SK-N-SH treated with all-trans-retinoic acid at 6 μM for 48 hours (cell line): ENCODE results near the gene ADCY1.

Experiments
- ATAC-seq: fragments of 200-7000 bp; cut with Tn5 transposase; 3 replicates; pipeline ENCODE4 v1.9.1; 2020; ENCODE audit warnings: mild to moderate bottlenecking, moderate library complexity
- ARNTL ChIP-seq: fragments of 450-650 bp; formaldehyde crosslinking; IDR thresholded peaks from 2 replicates; pipeline ENCODE4 v1.5.0; 2020; ENCODE audit warnings: low read depth, mild to moderate bottlenecking, moderate library complexity, borderline replicate concordance
- CSDC2 ChIP-seq: fragments of 250-450 bp; sonication (Bioruptor Pico); IDR thresholded peaks from 2 replicates; pipeline ENCODE4 v1.5.0; 2020; ENCODE audit warnings: mild to moderate bottlenecking, moderate library complexity
- ESRRG ChIP-seq: fragments of 250-450 bp; sonication (Bioruptor Pico); IDR thresholded peaks from 2 replicates; pipeline ENCODE4 v1.6.1; 2021; ENCODE audit warnings: mild to moderate bottlenecking
- GLIS3 ChIP-seq: fragments of 250-450 bp; sonication (Bioruptor Pico); IDR thresholded peaks from 2 replicates; pipeline ENCODE4 v1.5.0; 2020; ENCODE audit warnings: mild to moderate bottlenecking, moderate library complexity
- ISL1 ChIP-seq: fragments of 250-450 bp; sonication (Bioruptor Pico); IDR thresholded peaks from 2 replicates; pipeline ENCODE4 v2.1.2; 2022; ENCODE audit warnings: mild to moderate bottlenecking, moderate library complexity
- OSR1 ChIP-seq: fragments of 250-450 bp; sonication (Bioruptor Pico); IDR thresholded peaks from 2 replicates; pipeline ENCODE4 v1.8.0; 2022; ENCODE audit warnings: moderate library complexity, mild to moderate bottlenecking, inconsistent platforms
- POU6F1 ChIP-seq: fragments of 250-450 bp; sonication (Bioruptor Pico); IDR thresholded peaks from 2 replicates; pipeline ENCODE4 v1.8.0; 2021; ENCODE audit warnings: low read depth, mild to moderate bottlenecking, moderate library complexity, borderline replicate concordance
- PPARA ChIP-seq: fragments of 250-450 bp; sonication (Bioruptor Pico); IDR thresholded peaks from 2 replicates; pipeline ENCODE4 v1.5.0; 2020; ENCODE audit warnings: mild to moderate bottlenecking, borderline replicate concordance
- RARB ChIP-seq: fragments of 250-450 bp; sonication (Bioruptor Pico); IDR thresholded peaks from 2 replicates; pipeline ENCODE4 v1.8.0; 2021; ENCODE audit warnings: mild to moderate bottlenecking, moderate library complexity
- SNAI2 ChIP-seq: fragments of 250-450 bp; sonication (Bioruptor Pico); IDR thresholded peaks from 2 replicates; pipeline ENCODE4 v1.5.0; 2020; ENCODE audit warnings: mild to moderate bottlenecking, moderate library complexity
- TCF4 ChIP-seq: fragments of 250-450 bp; sonication (Bioruptor Pico); IDR thresholded peaks from 2 replicates; pipeline ENCODE4 v1.8.0; 2021; ENCODE audit warnings: mild to moderate bottlenecking, moderate library complexity, borderline replicate concordance
- TSHZ2 ChIP-seq: fragments of 250-450 bp; sonication (Bioruptor Pico); IDR thresholded peaks from 2 replicates; pipeline ENCODE4 v1.5.0; 2020; ENCODE audit warnings: mild to moderate bottlenecking, moderate library complexity
- ZFP3 ChIP-seq: fragments of 250-450 bp; sonication (Bioruptor Pico); IDR thresholded peaks from 2 replicates; pipeline ENCODE4 v1.5.0; 2020; ENCODE audit warnings: mild to moderate bottlenecking, moderate library complexity
- ZFP30 ChIP-seq: fragments of 450-650 bp; formaldehyde crosslinking; IDR thresholded peaks from 2 replicates; pipeline ENCODE4 v1.5.0; 2022; ENCODE audit warnings: mild to moderate bottlenecking, moderate library complexity
- ZNF565 ChIP-seq: fragments of 450-650 bp; formaldehyde crosslinking; conservative IDR thresholded peaks from 2 replicates; pipeline ENCODE4 v1.5.0; 2020; ENCODE audit warnings: low read depth, mild to moderate bottlenecking, moderate library complexity
- ZNF70 ChIP-seq: fragments of 450-650 bp; formaldehyde crosslinking; IDR thresholded peaks from 2 replicates; pipeline ENCODE4 v1.5.0; 2020; ENCODE audit warnings: mild to moderate bottlenecking, moderate library complexity
- ZNF8 ChIP-seq: fragments of 450-650 bp; formaldehyde crosslinking; IDR thresholded peaks from 2 replicates; pipeline ENCODE4 v1.5.0; 2020; ENCODE audit warnings: mild to moderate bottlenecking, moderate library complexity
- TF ChIP-seq, protein P1 (sequence below): fragments of 250-450 bp; sonication (Bioruptor Pico); IDR thresholded peaks from 2 replicates; pipeline ENCODE4 v1.5.1; 2020; ENCODE audit warnings: low read depth, mild to moderate bottlenecking, moderate library complexity
- TF ChIP-seq, protein P2 (sequence below): fragments of 250-450 bp; sonication (Bioruptor Pico); IDR thresholded peaks from 2 replicates; pipeline ENCODE4 v1.5.1; 2021; ENCODE audit warnings: mild to moderate bottlenecking, moderate library complexity
- TF ChIP-seq, protein P3 (sequence below): fragments of 250-450 bp; sonication (Bioruptor Pico); IDR thresholded peaks from 2 replicates; pipeline ENCODE4 v1.8.0; 2020; ENCODE audit warnings: mild to moderate bottlenecking, moderate library complexity, borderline replicate concordance

ADCY1 gene

DNA sequence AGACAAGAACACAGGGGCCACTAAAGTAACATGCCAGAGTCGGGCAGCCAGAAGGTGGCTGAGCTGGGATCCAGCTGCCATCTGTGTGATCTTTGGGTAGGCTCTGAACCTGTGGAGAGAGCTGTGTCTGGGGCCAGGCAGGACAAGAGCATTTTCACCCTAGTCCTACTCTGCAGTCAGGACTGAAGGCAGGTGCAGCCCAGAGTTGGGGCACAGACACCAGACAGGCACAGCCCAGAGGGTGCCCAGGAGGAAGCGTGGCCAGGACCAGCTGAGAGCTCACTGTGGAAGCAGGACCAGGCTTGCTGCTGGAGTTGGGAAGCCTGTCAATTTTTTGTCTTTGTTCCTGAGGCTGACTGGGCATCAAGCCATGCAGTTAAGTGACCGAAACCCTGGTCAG is 113.6 kb downstream of the ADCY1 start:
- ATAC-seq: no peak
- TF ChIP-seq, protein P1, sequence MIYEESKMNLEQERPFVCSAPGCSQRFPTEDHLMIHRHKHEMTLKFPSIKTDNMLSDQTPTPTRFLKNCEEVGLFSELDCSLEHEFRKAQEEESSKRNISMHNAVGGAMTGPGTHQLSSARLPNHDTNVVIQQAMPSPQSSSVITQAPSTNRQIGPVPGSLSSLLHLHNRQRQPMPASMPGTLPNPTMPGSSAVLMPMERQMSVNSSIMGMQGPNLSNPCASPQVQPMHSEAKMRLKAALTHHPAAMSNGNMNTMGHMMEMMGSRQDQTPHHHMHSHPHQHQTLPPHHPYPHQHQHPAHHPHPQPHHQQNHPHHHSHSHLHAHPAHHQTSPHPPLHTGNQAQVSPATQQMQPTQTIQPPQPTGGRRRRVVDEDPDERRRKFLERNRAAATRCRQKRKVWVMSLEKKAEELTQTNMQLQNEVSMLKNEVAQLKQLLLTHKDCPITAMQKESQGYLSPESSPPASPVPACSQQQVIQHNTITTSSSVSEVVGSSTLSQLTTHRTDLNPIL (CRISPR knock-in tag): no peak
- TF ChIP-seq TSHZ2 (CRISPR knock-in tag) (no peak), ZFP30 (CRISPR knock-in tag) (no peak), CSDC2 (CRISPR knock-in tag) (no peak), POU6F1 (no peak), GLIS3 (CRISPR knock-in tag) (no peak), ZNF8 (CRISPR knock-in tag) (no peak), RARB (CRISPR knock-in tag) (no peak), ISL1 (CRISPR knock-in tag) (no peak), OSR1 (CRISPR knock-in tag) (no peak), ESRRG (no peak), PPARA (CRISPR knock-in tag) (no peak)
- TF ChIP-seq, protein P2, sequence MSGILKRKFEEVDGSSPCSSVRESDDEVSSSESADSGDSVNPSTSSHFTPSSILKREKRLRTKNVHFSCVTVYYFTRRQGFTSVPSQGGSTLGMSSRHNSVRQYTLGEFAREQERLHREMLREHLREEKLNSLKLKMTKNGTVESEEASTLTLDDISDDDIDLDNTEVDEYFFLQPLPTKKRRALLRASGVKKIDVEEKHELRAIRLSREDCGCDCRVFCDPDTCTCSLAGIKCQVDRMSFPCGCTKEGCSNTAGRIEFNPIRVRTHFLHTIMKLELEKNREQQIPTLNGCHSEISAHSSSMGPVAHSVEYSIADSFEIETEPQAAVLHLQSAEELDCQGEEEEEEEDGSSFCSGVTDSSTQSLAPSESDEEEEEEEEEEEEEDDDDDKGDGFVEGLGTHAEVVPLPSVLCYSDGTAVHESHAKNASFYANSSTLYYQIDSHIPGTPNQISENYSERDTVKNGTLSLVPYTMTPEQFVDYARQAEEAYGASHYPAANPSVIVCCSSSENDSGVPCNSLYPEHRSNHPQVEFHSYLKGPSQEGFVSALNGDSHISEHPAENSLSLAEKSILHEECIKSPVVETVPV (CRISPR knock-in tag): no peak
- TF ChIP-seq, all 23 proteins: peak for 0

- ATAC-seq: no peak
- TF ChIP-seq ESRRG (no peak), RARB (CRISPR knock-in tag) (no peak)
Observed at GRCh38 chr7:45688382-45688781, 114.2 kb downstream of the ADCY1 start.

- no peak for TF ChIP-seq ZFP3 (CRISPR knock-in tag)
- no peak for TF ChIP-seq ZNF8 (CRISPR knock-in tag)
- TF ChIP-seq SNAI2 (CRISPR knock-in tag): no peak
- TF ChIP-seq, protein P3, sequence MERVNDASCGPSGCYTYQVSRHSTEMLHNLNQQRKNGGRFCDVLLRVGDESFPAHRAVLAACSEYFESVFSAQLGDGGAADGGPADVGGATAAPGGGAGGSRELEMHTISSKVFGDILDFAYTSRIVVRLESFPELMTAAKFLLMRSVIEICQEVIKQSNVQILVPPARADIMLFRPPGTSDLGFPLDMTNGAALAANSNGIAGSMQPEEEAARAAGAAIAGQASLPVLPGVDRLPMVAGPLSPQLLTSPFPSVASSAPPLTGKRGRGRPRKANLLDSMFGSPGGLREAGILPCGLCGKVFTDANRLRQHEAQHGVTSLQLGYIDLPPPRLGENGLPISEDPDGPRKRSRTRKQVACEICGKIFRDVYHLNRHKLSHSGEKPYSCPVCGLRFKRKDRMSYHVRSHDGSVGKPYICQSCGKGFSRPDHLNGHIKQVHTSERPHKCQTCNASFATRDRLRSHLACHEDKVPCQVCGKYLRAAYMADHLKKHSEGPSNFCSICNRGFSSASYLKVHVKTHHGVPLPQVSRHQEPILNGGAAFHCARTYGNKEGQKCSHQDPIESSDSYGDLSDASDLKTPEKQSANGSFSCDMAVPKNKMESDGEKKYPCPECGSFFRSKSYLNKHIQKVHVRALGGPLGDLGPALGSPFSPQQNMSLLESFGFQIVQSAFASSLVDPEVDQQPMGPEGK (CRISPR knock-in tag): no peak
- no peak for TF ChIP-seq PPARA (CRISPR knock-in tag)
- no peak for TF ChIP-seq POU6F1
- no peak for TF ChIP-seq TCF4 (CRISPR knock-in tag)
- TF ChIP-seq ZNF565: no peak
- no peak for TF ChIP-seq RARB (CRISPR knock-in tag)
- TF ChIP-seq ZNF70 (CRISPR knock-in tag): no peak
- no peak for TF ChIP-seq ARNTL (CRISPR knock-in tag)
- no peak for TF ChIP-seq TSHZ2 (CRISPR knock-in tag)
- TF ChIP-seq CSDC2 (CRISPR knock-in tag): no peak
- no peak for TF ChIP-seq GLIS3 (CRISPR knock-in tag)
- ATAC-seq: peak; percentile 68
Observed at GRCh38 chr7:45689011-45689796, 115.0 kb downstream of the ADCY1 start.
